ENCODE measurements around the gene JPH3.
"Not testable (repeated sequence)": the region's sequence is repeated elsewhere in the genome, so short reads cannot be mapped to it uniquely, and the experiment has no call there.

Gene JPH3

GRCh38 chr16:87657621-87658192, 55.4 kb downstream of the JPH3 start:
- no peak for DNase-seq

- DNase-seq = peak in 2 of 3 experiments; percentile 68 to 87
Measured at GRCh38 chr16:87658564-87659225, 56.4 kb downstream of the JPH3 start.

- DNase-seq = no peak
Measured at GRCh38 chr16:87661561-87661960, 59.3 kb downstream of the JPH3 start.

GRCh38 chr16:87662254-87663204, 60.2 kb downstream of the JPH3 start:
- DNase-seq = no peak

- no peak for DNase-seq
Measured at GRCh38 chr16:87664792-87665191, 62.5 kb downstream of the JPH3 start.

GRCh38 chr16:87665193-87665592, 62.9 kb downstream of the JPH3 start:
- DNase-seq = no peak

- no peak for DNase-seq
Measured at GRCh38 chr16:87666919-87667318, 64.6 kb downstream of the JPH3 start.

GRCh38 chr16:87667443-87667842, 65.1 kb downstream of the JPH3 start:
- no peak for DNase-seq

- DNase-seq = no peak
Measured at GRCh38 chr16:87667946-87668345, 65.6 kb downstream of the JPH3 start.

GRCh38 chr16:87669672-87670071, 67.4 kb downstream of the JPH3 start:
- DNase-seq = no peak

GRCh38 chr16:87671221-87671620, 68.9 kb downstream of the JPH3 start:
- DNase-seq = no peak

- no peak for DNase-seq
Measured at GRCh38 chr16:87671715-87672270, 69.5 kb downstream of the JPH3 start.

GRCh38 chr16:87674419-87674818, 72.1 kb downstream of the JPH3 start:
- no peak for DNase-seq

GRCh38 chr16:87675111-87675719, 72.9 kb downstream of the JPH3 start:
- peak in 2 of 3 experiments; percentile 48 to 59 for DNase-seq

- no peak for DNase-seq
Measured at GRCh38 chr16:87677830-87678229, 75.5 kb downstream of the JPH3 start.

- no peak for DNase-seq
Measured at GRCh38 chr16:87678618-87679017, 76.3 kb downstream of the JPH3 start.

- DNase-seq = no peak
Measured at GRCh38 chr16:87679593-87680271, 77.4 kb downstream of the JPH3 start.

- no peak for DNase-seq
Measured at GRCh38 chr16:87680272-87680644, 78.0 kb downstream of the JPH3 start.

- DNase-seq = not testable (repeated sequence)
Measured at GRCh38 chr16:87681051-87681602, 78.8 kb downstream of the JPH3 start.

GRCh38 chr16:87681981-87682570, 79.8 kb downstream of the JPH3 start:
- DNase-seq = no peak

GRCh38 chr16:87682852-87683399, 80.6 kb downstream of the JPH3 start:
- no peak for DNase-seq

Data from NCI-H1417 (cell line).